K562 (cell line): ENCODE measurements around the gene RNF222. TPM values are rescaled to one million over a fixed set of nuclear protein-coding genes. Genes with fewer than 3 reads are reported as not detected.

ENCODE experiments used
- BHLHE40 ChIP-seq: IDR thresholded peaks from 2 replicates; pipeline ENCODE4 v1.6.1; 2011; ENCODE audit warnings: low read length, improper control_type of control experiment
- CCNT2 ChIP-seq: IDR thresholded peaks from 2 replicates; pipeline ENCODE4 v1.6.1; 2011; ENCODE audit warnings: borderline replicate concordance, low read depth, mild to moderate bottlenecking, moderate library complexity, mixed read lengths, low read length; ENCODE audit not compliant: insufficient read length; ENCODE audit errors: extremely low read depth
- CTBP1 ChIP-seq: fragments of 450-650 bp; IDR thresholded peaks from 2 replicates; pipeline ENCODE4 v1.6.1; 2016; ENCODE audit warnings: borderline replicate concordance
- CXXC5 ChIP-seq: fragments of 250-450 bp; sonication (Bioruptor Pico); IDR thresholded peaks from 2 replicates; pipeline ENCODE4 v1.8.0; 2022; ENCODE audit warnings: inconsistent platforms, mild to moderate bottlenecking, moderate library complexity
- PHB ChIP-seq: fragments of 250-450 bp; sonication (Bioruptor Pico); IDR thresholded peaks from 2 replicates; pipeline ENCODE4 v1.5.0; 2021
- POLR2B ChIP-seq: fragments of 450-650 bp; IDR thresholded peaks from 2 replicates; pipeline ENCODE4 v1.6.1; 2018; ENCODE audit warnings: low read depth; ENCODE audit not compliant: partially characterized antibody
- PREB ChIP-seq: sonication (generic); formaldehyde crosslinking; IDR thresholded peaks from 2 replicates; pipeline ENCODE4 v1.8.1; 2023; ENCODE audit warnings: mild to moderate bottlenecking, missing genetic modification reagents
- RBM39 ChIP-seq: fragments of 200-400 bp; formaldehyde crosslinking; optimal IDR thresholded peaks from 2 replicates; pipeline ENCODE3; 2018; ENCODE audit warnings: low read depth, low read length
- SREBF2 ChIP-seq: sonication (generic); formaldehyde crosslinking; IDR thresholded peaks from 2 replicates; pipeline ENCODE4 v1.4.0; 2020; ENCODE audit warnings: mild to moderate bottlenecking, missing genetic modification reagents
- SRSF1 ChIP-seq: fragments of 200-400 bp; formaldehyde crosslinking; IDR thresholded peaks from 2 replicates; pipeline ENCODE4 v1.6.1; 2017; ENCODE audit warnings: mild to moderate bottlenecking, low read depth, low read length, moderate library complexity
- STAG1 ChIP-seq: sonication (generic); formaldehyde crosslinking; IDR thresholded peaks from 2 replicates; pipeline ENCODE4 v1.5.0; 2020; ENCODE audit warnings: missing genetic modification reagents, borderline replicate concordance
- TCF15 ChIP-seq: fragments of 250-450 bp; sonication (Bioruptor Pico); IDR thresholded peaks from 2 replicates; pipeline ENCODE4 v1.8.0; 2022; ENCODE audit warnings: moderate library complexity, mild to moderate bottlenecking, inconsistent platforms
- ZKSCAN1 ChIP-seq: fragments of 150-350 bp; IDR thresholded peaks from 2 replicates; pipeline ENCODE4 v1.6.1; 2016; ENCODE audit warnings: low read depth, low read length
- ZNF165 ChIP-seq: fragments of 250-450 bp; sonication (Bioruptor Pico); IDR thresholded peaks from 2 replicates; pipeline ENCODE4 v1.4.0; 2020; ENCODE audit warnings: borderline replicate concordance
- ZNF407 ChIP-seq: fragments of 450-650 bp; IDR thresholded peaks from 2 replicates; pipeline ENCODE4 v1.6.1; 2016; ENCODE audit warnings: low read depth
- ZNF639 ChIP-seq, 2 experiments: fragments of 200-800 bp in 1 of 2; sonication (Bioruptor generic) in 1 of 2; sonication (generic) in 1 of 2; formaldehyde crosslinking in 1 of 2; IDR thresholded peaks in 1 of 2; conservative IDR thresholded peaks in 1 of 2; 2 replicates each; pipeline versions ENCODE4 v1.5.0 to v1.6.1; 2016 to 2020; ENCODE audit warnings: missing compliant biosample characterization in 1 of 2, missing genetic modification characterization in 1 of 2, missing genetic modification reagents in 1 of 2
- ZNF707 ChIP-seq: fragments of 250-450 bp; sonication (Bioruptor Pico); conservative IDR thresholded peaks from 2 replicates; pipeline ENCODE4 v1.8.0; 2022; ENCODE audit warnings: inconsistent platforms, mild to moderate bottlenecking, moderate library complexity
- polyA plus RNA-seq, 8 experiments: library from polyadenylated mRNA; depleted of rRNA in 4 of 8; stranded (reverse) in 5 of 8; unstranded in 3 of 8; fragments of >200 nt; fragmentation: Nextera tagmentation in 2 of 8; fragmentation: Illumina TruSeq in 1 of 8; extraction: Ambion mirVana in 2 of 8; extraction: Trizol in 1 of 8; gene quantifications; 2 replicates each; pipeline versions ENCODE4 v1.2.1 to v1.2.3, GENCODE V29; 2011 to 2014; ENCODE audit warnings: inconsistent platforms in 1 of 8, missing spikeins in 1 of 8
- total RNA-seq, 7 experiments: library from RNA; depleted of rRNA in 6 of 7; stranded (reverse); fragments of >200 nt in 6 of 7; fragmentation: Illumina TruSeq in 2 of 7; extraction: Trizol in 2 of 7; gene quantifications; 2 replicates each; pipeline versions ENCODE4 v1.2.1 to v1.2.3, GENCODE V29; 2011 to 2021; ENCODE audit warnings: low replicate concordance in 1 of 7

RNF222 gene
- total and polyA plus RNA-seq, 9 of the 15 experiments (the other 6 are each of a cell fraction or from before 2014, with no cell fraction given), result not detected

- TF ChIP-seq ZNF407 (no peak), CCNT2 (peak; percentile 8), ZNF639 (CRISPR knock-in tag; conservative IDR thresholded peaks at IDR 0.05 in 1 of 2, IDR thresholded peaks at IDR 0.05 in 1 of 2) (no peak; a peak in 1 of 4 replicates), POLR2B (no peak), RBM39 (no peak), ZNF165 (CRISPR knock-in tag) (no peak), SREBF2 (CRISPR knock-in tag) (no peak), CTBP1 (peak; percentile 73; the same call in 1 of the 2 replicates), ZKSCAN1 (no peak), ZNF707 (CRISPR knock-in tag) (no peak), TCF15 (CRISPR knock-in tag) (no peak), STAG1 (CRISPR knock-in tag) (no peak), PHB (CRISPR knock-in tag) (no peak), CXXC5 (peak; percentile 47), PREB (no peak), SRSF1 (no peak), BHLHE40 (peak; percentile 54; the same call in 1 of the 2 replicates)
Observed at GRCh38 chr17:8436169-8436843, 38.7 kb upstream of the RNF222 start (continued).
